T-helper 2 cell (primary cell): ENCODE data around the gene EIF4G1.
"Not testable (repeated sequence)": the region's sequence is repeated elsewhere in the genome, so short reads cannot be mapped to it uniquely, and the experiment has no call there.

Experiments used
- DNase-seq, 5 experiments: peaks; one replicate each; pipeline versions ENCODE4 v3.0.0 to v3.0.0-alpha.2; 2012 to 2022
- total RNA-seq, 2 donors: gene quantifications; one replicate each; lab custom pipeline; 2026; lab: John Stamatoyannopoulos, UW

EIF4G1 gene, protein sequence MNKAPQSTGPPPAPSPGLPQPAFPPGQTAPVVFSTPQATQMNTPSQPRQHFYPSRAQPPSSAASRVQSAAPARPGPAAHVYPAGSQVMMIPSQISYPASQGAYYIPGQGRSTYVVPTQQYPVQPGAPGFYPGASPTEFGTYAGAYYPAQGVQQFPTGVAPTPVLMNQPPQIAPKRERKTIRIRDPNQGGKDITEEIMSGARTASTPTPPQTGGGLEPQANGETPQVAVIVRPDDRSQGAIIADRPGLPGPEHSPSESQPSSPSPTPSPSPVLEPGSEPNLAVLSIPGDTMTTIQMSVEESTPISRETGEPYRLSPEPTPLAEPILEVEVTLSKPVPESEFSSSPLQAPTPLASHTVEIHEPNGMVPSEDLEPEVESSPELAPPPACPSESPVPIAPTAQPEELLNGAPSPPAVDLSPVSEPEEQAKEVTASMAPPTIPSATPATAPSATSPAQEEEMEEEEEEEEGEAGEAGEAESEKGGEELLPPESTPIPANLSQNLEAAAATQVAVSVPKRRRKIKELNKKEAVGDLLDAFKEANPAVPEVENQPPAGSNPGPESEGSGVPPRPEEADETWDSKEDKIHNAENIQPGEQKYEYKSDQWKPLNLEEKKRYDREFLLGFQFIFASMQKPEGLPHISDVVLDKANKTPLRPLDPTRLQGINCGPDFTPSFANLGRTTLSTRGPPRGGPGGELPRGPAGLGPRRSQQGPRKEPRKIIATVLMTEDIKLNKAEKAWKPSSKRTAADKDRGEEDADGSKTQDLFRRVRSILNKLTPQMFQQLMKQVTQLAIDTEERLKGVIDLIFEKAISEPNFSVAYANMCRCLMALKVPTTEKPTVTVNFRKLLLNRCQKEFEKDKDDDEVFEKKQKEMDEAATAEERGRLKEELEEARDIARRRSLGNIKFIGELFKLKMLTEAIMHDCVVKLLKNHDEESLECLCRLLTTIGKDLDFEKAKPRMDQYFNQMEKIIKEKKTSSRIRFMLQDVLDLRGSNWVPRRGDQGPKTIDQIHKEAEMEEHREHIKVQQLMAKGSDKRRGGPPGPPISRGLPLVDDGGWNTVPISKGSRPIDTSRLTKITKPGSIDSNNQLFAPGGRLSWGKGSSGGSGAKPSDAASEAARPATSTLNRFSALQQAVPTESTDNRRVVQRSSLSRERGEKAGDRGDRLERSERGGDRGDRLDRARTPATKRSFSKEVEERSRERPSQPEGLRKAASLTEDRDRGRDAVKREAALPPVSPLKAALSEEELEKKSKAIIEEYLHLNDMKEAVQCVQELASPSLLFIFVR (N-terminal part only)
- 291 to 374 reads per million in 2 donors for total RNA-seq

DNA sequence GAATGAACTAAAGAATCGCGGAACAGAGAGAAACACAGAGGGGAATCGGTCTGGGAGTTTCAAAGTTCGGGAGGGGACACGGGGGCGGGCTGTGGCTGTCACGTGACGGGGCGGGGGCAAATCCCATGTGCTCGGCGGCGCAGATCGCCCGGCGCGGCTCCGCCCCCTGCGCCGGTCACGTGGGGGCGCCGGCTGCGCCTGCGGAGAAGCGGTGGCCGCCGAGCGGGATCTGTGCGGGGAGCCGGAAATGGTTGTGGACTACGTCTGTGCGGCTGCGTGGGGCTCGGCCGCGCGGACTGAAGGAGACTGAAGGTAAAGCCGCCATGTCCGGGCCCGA is at the start of gene EIF4G1:
EIF4G1 (plus strand) TSS at position 244 of the 337 bp plus-strand sequence. CDS start 1,191 bp downstream, outside the sequence.
- peak; percentile 86 to 96 (median 89) for DNase-seq

DNA sequence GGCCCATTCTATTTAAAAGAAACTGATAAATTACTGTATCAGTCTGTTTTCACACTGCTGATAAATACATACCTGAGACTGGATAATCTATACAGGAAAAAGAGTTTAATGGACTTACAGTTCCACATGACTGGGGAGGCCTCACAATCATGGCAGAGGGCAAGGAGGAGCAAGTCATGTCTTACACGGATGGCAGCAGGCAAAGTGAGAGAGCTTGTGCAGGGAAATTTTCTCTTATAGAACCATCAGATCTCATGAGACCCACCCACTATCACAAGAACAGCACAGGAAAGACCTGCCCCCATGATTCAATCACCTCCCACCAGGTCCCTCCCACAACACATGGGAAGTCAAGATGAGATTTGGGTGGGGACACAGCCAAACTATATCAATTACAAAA is 47.2 kb upstream of the EIF4G1 start:
- DNase-seq, result not testable (repeated sequence)

DNA sequence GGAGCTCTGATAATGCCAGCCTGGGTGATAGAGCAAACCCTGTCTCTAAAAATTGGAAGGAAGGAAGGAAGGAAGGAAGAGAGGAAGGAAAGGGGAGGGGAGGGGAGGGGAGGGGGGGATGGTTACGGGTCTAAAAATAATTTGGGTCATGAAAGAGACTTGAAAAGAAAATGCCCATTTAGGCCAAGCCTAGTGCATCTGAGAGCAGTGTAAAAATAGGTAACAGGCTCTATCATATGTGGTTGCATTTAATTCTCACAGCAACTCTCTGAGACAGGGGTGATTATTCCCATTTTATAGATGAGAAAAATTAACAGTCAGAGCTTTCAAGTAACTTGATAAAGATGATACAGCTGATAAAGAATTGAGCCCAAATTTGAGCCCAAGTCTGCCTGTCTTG is 42.1 kb upstream of the EIF4G1 start:
- DNase-seq, result no peak

DNA sequence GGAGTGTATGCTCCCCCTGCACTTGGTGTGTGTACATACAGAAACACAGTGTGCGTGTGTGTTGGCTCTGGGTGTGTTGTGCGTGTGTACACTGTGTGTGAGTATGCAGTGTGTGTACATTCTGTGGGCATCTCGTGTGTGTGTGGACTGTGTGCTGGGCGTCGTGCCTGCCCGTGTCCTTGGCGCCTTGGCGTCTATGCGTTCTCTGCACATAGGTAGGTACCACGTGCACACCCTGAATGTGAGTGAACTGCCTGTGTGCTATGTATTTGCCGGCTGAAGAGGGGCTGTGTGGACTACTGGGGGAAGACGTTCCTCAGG is 39.1 kb upstream of the EIF4G1 start:
- no peak for DNase-seq

DNA sequence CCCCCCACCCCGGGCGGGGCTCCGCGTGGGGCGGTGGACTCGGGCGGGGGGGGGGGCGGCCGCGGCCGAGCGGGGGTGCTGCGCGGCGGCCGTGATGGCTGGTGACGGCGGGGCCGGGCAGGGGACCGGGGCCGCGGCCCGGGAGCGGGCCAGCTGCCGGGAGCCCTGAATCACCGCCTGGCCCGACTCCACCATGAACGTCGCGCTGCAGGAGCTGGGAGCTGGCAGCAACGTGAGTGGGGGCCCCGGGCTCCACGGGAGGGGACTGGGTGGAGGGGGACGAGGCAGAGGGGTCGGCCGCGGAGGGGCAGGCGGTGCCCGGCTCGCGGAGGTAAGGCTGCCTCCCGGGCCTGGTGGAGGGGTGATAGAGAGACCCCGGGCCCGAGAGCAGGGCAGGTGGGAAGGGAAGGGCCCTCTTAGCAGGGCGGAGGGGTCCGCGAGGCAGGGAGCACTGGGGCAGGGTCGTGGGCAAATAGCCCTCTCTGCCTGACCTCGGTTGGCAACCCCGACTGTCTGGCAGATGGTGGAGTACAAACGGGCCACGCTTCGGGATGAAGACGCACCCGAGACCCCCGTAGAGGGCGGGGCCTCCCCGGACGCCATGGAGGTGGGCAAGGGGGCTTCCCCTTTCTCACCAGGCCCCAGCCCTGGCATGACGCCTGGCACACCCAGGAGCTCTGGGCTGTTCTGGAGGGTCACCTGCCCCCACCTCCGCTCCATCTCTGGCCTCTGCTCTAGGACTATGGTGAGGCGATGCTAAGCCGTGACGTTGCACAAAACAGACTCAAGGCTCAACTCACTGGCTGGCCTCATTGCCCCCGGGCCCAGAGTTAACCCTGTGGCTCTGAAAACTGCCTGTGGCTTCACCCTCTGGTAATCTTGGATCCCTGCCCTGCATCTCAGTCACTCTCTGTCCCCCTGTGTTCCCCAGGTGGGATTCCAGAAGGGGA is 38.2 kb upstream of the EIF4G1 start, which contains the start of gene ECE2:
ECE2 (plus strand) TSS at position 62 of the 950 bp plus-strand sequence; CDS start at position 194, 132 bp downstream.
- no peak for DNase-seq

DNA sequence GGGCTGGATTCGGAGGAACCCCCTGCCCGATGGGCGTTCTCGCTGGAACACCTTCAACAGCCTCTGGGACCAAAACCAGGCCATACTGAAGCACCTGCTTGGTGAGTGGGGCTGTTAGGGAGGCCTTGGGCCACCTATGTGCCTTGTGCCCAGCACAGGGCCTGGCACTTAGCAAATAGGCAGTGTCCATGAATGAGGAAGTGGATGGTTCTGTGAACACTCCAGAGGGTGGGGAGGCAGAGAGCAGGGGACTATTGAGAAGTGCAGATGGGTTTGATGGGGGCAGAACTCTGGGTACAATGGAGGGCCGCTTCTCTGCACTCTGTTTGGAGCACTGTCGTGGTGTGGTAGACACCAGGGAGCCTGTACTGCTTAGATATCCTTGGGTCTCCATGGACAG is 37.0 kb upstream of the EIF4G1 start:
- no peak for DNase-seq

DNA sequence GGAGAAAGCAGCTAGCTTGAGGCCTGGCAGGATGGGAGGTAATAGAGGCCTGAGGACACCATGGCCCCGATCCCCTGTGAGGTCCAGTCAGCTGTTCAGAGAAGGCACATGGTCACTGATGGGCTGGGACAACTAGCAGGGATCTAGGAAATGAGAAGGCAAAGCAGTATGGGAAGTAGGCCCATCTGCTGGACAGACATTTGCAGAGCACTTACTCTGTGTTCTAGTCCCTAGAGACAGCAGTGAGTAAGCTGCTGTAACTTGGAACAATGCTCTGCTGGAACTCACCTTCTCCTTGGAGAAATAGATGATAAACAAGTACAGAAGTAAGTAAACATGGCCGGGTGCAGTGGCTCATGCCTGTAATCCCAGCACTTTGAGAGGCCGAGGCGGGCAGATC is 31.5 kb upstream of the EIF4G1 start:
- DNase-seq, result no peak

DNA sequence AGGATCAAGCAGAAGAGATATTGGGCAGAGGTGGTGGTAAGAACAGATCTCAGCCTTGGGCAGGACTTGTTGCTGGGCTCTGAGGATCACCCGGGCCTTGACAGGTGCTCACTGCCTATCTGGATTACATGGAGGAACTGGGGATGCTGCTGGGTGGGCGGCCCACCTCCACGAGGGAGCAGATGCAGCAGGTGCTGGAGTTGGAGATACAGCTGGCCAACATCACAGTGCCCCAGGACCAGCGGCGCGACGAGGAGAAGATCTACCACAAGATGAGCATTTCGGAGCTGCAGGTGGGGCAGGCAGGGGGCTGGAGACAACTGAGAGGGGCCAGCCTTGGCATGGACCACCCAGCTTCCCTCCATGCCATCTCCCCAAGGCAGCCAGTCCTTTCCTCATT is 30.7 kb upstream of the EIF4G1 start:
- DNase-seq, result no peak

DNA sequence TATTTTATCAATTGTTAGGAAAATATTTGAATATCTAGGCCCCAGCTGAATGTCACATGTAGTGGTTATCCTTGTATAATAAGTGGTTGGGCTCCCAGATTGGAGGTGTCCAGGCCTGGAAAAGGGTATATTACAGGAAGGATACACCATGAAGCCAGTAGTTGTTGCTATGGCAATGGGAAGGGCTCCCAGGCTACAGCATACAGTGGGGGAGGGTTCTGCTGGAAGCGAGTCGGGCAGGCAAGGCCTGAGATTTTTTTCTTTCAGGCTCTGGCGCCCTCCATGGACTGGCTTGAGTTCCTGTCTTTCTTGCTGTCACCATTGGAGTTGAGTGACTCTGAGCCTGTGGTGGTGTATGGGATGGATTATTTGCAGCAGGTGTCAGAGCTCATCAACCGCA is 29.7 kb upstream of the EIF4G1 start:
- peak in 1 of 5 experiments; percentile 41 for DNase-seq

DNA sequence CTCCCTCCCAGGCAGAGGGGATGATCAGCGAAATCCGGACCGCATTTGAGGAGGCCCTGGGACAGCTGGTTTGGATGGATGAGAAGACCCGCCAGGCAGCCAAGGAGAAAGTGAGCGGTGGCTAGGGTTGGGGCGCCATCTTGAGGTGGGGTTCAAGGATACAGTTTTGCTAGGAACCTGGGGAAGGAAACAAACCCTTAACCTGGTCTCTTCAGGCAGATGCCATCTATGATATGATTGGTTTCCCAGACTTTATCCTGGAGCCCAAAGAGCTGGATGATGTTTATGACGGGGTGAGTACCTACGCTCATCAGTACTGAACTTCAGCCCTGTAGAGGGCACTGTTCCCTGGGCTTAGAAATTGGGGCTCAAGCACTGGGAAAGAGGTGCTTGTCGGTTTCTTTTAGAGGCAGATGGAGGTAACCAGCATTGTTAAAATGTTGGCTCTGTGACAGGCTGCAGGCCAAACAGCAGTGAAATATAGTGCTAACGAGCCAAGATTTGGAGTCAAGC is 24.9 kb upstream of the EIF4G1 start:
- DNase-seq, result peak in 4 of 5 experiments; percentile 16 to 60 (median 45)

DNA sequence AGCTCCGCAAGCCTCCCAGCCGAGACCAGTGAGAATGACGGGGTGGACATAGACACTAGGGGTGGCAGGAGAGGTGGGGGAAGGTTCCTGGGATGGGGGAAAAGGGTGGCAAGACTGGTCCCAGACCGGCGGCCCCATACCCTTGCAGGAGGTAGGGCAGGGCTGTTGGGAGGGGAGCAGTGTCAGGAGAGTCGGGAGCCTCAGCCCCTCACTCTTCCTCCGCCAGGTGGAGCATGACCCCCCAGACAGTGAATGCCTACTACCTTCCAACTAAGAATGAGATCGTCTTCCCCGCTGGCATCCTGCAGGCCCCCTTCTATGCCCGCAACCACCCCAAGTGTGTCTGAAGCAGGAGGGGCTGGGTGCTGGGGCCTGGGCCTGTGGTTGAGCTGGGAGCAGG is 24.1 kb upstream of the EIF4G1 start:
- DNase-seq, result no peak

DNA sequence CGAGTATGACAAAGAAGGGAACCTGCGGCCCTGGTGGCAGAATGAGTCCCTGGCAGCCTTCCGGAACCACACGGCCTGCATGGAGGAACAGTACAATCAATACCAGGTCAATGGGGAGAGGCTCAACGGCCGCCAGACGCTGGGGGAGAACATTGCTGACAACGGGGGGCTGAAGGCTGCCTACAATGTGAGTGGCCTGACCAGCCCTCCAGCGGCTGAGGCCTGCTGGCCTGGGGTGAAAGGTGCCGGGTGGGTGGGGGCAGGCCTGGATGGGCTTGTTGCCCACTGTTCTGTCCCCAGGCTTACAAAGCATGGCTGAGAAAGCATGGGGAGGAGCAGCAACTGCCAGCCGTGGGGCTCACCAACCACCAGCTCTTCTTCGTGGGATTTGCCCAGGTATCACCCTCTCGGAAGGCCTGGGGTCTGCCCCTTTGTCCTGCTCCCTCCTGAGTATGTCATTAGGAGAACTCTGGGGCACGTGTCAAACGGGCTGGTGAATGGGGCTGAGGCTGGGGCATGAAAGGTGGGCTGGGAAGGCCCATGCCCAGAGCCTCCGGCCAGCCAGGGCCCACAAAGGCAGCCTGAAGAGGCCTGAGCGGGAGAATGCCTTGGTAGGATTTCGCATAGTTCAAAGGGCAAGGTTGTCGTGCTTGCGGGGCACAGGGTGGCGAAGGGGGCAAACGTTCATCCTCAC is 23.2 kb upstream of the EIF4G1 start:
- no peak for DNase-seq

DNA sequence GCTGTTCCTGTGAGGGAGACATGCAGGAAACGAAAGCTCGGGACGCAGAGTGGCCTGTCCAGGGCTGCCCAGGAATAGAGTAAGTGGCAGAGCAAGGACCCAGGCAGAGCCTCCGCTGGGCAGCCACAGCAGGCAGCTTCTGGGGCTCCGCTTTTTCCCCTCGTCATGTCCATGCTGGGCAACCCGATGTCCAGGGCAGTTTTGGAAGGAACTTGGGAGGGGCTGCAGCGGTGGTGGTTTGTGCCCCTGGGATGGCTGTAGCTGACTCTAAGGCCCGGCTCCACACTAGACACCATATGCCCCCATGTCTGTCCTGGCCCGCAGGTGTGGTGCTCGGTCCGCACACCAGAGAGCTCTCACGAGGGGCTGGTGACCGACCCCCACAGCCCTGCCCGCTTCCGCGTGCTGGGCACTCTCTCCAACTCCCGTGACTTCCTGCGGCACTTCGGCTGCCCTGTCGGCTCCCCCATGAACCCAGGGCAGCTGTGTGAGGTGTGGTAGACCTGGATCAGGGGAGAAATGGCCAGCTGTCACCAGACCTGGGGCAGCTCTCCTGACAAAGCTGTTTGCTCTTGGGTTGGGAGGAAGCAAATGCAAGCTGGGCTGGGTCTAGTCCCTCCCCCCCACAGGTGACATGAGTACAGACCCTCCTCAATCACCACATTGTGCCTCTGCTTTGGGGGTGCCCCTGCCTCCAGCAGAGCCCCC is 22.5 kb upstream of the EIF4G1 start:
- no peak for DNase-seq

DNA sequence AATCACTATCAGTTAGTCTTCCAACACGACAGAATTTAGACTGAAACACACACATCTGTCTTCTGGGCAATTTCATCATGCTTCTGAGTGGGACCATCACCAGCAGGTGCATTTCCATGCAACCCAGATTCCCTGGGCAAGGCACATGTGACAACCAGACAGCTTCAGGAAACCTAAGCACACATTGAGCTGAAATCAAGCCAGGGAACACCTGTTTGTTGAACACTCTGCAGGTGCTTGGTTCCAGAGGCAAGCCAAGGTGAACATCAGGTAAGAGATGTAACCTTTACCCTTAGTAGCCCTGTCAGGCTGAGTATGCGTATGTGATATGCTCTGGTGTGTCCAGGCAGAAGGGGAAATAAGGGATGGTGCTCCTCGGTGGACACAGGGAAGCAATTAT is 18.6 kb upstream of the EIF4G1 start:
- DNase-seq, result no peak

DNA sequence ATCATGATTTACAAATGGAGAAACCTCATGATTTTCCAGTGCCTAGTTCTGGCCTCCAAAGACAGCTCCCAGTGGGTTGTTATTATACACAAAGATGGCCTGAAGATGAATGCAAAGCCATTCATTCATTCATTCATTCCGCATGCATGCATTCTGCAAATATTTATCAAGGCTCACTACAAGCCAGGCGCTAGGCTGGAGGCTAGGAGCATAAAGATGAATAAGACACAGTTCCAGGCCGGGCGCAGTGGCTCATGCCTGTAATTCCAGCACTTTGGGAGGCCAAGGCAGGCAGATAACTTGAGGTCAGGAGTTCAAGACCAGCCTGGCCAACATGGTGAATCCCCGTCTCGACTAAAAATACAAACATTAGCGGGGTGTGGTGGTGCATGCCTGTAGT is 17.8 kb upstream of the EIF4G1 start:
- no peak for DNase-seq

DNA sequence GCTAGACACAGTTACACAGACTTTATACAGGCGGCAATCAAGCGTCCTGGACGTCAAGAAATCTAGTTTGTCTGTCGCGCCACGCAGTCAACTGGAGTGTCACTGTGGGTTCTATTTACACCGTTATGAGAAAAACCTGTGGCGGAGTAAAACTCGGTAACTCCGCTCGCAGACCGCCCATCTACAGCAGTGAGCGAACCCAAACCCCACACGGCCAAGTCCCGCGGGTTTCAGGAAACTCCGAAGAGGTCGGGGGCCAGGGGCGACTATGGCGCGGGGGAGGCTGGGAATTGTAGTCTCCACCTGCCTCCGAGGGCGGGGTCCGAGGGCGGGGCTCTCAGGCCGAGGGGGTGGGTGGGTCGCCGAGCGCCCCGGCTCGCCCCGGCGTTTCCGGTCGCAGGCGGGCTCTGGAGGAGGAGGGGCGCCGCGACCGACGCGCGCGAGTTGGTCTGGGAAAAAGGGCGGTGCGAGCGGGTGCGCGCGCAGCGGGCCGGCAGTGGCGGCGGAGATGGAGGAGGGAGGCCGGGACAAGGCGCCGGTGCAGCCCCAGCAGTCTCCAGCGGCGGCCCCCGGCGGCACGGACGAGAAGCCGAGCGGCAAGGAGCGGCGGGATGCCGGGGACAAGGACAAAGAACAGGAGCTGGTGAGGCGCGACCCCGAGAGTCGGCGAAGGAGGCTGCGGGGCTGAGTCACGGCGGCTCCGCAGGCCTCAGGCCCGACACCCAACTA is 15.5 kb upstream of the EIF4G1 start, which contains the start of gene PSMD2:
PSMD2 (plus strand) TSS at position 483 of the 729 bp plus-strand sequence; CDS start at position 509, 26 bp downstream.
- DNase-seq, result peak; percentile 95 to 98 (median 97)

DNA sequence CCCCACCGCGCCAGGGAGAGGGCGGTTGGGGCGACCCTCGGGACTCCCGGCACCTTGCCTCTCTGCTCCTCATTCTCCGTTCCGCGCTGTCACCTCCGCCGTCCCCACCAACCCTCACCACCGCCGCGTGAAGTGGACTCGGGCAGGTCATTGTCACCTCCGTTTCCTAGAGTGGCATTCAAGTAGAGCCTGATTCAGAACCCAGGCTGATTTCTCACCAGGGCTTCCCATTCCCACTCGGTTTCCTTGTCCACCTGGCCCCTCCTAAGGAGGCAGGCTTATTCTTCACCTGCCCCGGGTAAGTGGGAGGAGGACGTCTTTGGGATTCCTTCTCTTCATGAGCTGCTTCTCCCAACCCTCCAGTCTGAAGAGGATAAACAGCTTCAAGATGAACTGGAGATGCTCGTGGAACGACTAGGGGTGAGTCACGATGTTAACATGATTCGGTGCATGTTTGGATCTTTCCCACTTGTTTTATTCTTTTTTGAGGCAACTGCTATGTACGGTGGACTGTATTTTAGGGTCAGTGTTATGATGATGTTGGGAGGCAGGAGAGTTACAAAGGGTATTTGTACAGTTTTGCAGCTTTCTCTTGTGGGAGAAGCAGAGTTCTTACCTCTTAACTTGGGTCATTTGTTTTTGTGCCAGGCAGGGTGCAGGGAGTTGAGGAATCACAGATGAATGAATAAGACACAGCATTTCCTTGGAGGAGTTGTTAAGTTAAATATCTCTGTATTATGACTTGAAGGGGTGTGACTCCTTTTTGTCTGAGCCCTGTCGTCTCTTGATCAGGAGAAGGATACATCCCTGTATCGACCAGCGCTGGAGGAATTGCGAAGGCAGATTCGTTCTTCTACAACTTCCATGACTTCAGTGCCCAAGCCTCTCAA is 14.7 kb upstream of the EIF4G1 start:
- no peak for DNase-seq

DNA sequence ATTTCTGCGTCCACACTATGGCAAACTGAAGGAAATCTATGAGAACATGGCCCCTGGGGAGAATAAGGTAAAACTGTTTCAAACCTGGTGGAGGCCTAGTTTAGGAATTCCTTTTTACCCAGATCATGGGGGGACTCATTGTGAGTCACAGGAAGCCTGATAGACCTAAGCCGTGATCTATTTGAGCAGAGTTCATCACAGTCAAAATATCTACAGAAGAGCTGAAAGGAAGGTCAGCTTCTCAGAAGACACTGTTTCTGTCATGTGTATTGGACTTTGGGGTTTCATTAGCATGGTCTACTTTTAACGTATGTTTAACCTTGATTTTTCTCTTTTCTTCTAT is 14.1 kb upstream of the EIF4G1 start:
- DNase-seq, result no peak
